GM18867 (cell line): ENCODE measurements around the gene CH25H.

ENCODE experiments used
- ATAC-seq: cut with Tn5 transposase; IDR thresholded peaks from one replicate; pipeline ENCODE4 v1.9.1; 2021; ENCODE audit warnings: mild to moderate bottlenecking, moderate library complexity; ENCODE audit not compliant: unreplicated experiment

The CH25H gene

GRCh38 chr10:89235073-89235798 is 28.1 kb upstream of the CH25H start:
- no peak for ATAC-seq

- no peak for ATAC-seq
Measured at GRCh38 chr10:89233033-89233432, 25.9 kb upstream of the CH25H start.

GRCh38 chr10:89228962-89229361 is 21.8 kb upstream of the CH25H start:
- no peak for ATAC-seq

GRCh38 chr10:89228146-89228545 is 21.0 kb upstream of the CH25H start:
- ATAC-seq = no peak

- ATAC-seq = no peak
Measured at GRCh38 chr10:89226891-89227290, 19.8 kb upstream of the CH25H start.

GRCh38 chr10:89224739-89225443 is 17.8 kb upstream of the CH25H start:
- no peak for ATAC-seq

- no peak for ATAC-seq
Measured at GRCh38 chr10:89221919-89222318, 14.8 kb upstream of the CH25H start.

- no peak for ATAC-seq
Measured at GRCh38 chr10:89219513-89220218, 12.5 kb upstream of the CH25H start.

- ATAC-seq = no peak
Measured at GRCh38 chr10:89217057-89217990, 10.2 kb upstream of the CH25H start.

- no peak for ATAC-seq
Measured at GRCh38 chr10:89216056-89216455, 8.9 kb upstream of the CH25H start.

- no peak for ATAC-seq
Measured at GRCh38 chr10:89215511-89215910, 8.4 kb upstream of the CH25H start.

- ATAC-seq = no peak
Measured at GRCh38 chr10:89214566-89215165, 7.5 kb upstream of the CH25H start.

GRCh38 chr10:89213191-89213808 is 6.2 kb upstream of the CH25H start:
- ATAC-seq = no peak

GRCh38 chr10:89210794-89211425 is 3.8 kb upstream of the CH25H start:
- ATAC-seq = no peak

GRCh38 chr10:89209718-89210117 is 2.6 kb upstream of the CH25H start:
- ATAC-seq = no peak

- no peak for ATAC-seq
Measured at GRCh38 chr10:89207801-89208551, 859 bp upstream of the CH25H start.

GRCh38 chr10:89206402-89207180 is 526 bp downstream of the CH25H start:
- ATAC-seq = peak; percentile 33

GRCh38 chr10:89204621-89205185 is 2.4 kb downstream of the CH25H start:
- no peak for ATAC-seq
